Smooth muscle cell (in vitro differentiated cells): ENCODE measurements around the gene ETV2. TPM values are rescaled to one million over a fixed set of nuclear protein-coding genes. Genes with fewer than 3 reads are reported as not detected.
A peak's percentile ranks its signal among the peaks of the same experiment; 100 is the strongest.

Experiments used
- DNase-seq: peaks from one replicate; lab custom pipeline; 2025; ENCODE audit not compliant: unreplicated experiment; lab: John Stamatoyannopoulos, UW
- H2AFZ ChIP-seq: fragments of 200-600 bp; sonication (generic); 2 replicates; pipeline ENCODE4 v1.6.0; 2016; ENCODE audit warnings: antibody characterized with exemption, low read depth, mild to moderate bottlenecking
- H3F3A ChIP-seq: fragments of 200-600 bp; sonication (generic); 2 replicates; pipeline ENCODE4 v1.6.0; 2017; ENCODE audit warnings: antibody characterized with exemption, low read depth
- H3K27ac ChIP-seq: fragments of 200-600 bp; sonication (generic); 2 replicates; pipeline ENCODE4 v1.5.1; 2016; ENCODE audit warnings: low read depth, mild to moderate bottlenecking
- H3K27me3 ChIP-seq: fragments of 200-600 bp; sonication (generic); 2 replicates; pipeline ENCODE4 v1.6.1; 2016; ENCODE audit warnings: low read depth, mild to moderate bottlenecking
- H3K36me3 ChIP-seq: fragments of 200-600 bp; sonication (generic); 2 replicates; pipeline ENCODE4 v1.5.1; 2016; ENCODE audit warnings: low read depth
- H3K4me1 ChIP-seq: fragments of 200-600 bp; sonication (generic); 2 replicates; pipeline ENCODE4 v1.5.1; 2016; ENCODE audit warnings: low read depth
- H3K4me2 ChIP-seq: fragments of 200-600 bp; sonication (generic); 2 replicates; pipeline ENCODE4 v1.6.0; 2016; ENCODE audit warnings: mild to moderate bottlenecking
- H3K4me3 ChIP-seq: fragments of 200-600 bp; sonication (generic); 2 replicates; pipeline ENCODE4 v1.5.1; 2016; ENCODE audit warnings: mild to moderate bottlenecking
- H3K79me2 ChIP-seq: fragments of 200-600 bp; sonication (generic); 2 replicates; pipeline ENCODE4 v1.6.0; 2016; ENCODE audit warnings: low read depth, mild to moderate bottlenecking
- H3K9ac ChIP-seq: fragments of 200-600 bp; sonication (generic); 2 replicates; pipeline ENCODE4 v1.6.0; 2016; ENCODE audit warnings: low read depth
- H3K9me3 ChIP-seq: fragments of 200-600 bp; sonication (generic); replicated peaks from 2 replicates; pipeline ENCODE4 v1.5.1; 2016; ENCODE audit warnings: low read depth
- H4K20me1 ChIP-seq: fragments of 200-600 bp; sonication (generic); 2 replicates; pipeline ENCODE4 v1.6.0; 2016; ENCODE audit warnings: low read depth
- WGBS: methylation state at CpG from one replicate; pipeline ENCODE4 v1.1.7; 2016; ENCODE audit warnings: low lambda C conversion rate; 5-methylcytosine and 5-hydroxymethylcytosine counted together
- polyA plus RNA-seq: library from polyadenylated mRNA; unstranded; fragments of >200 nt; fragmentation: Nextera tagmentation; extraction: Ambion mirVana; gene quantifications from 2 replicates; pipeline ENCODE4 v1.2.1, GENCODE V29; 2016
- total RNA-seq: library from RNA; depleted of rRNA; stranded (reverse); fragments of >200 nt; gene quantifications from 2 replicates; pipeline ENCODE4 v1.2.3, GENCODE V29; 2014
- TF ChIP-seq, protein P1 (sequence below): fragments of 200-600 bp; sonication (generic); IDR thresholded peaks from 2 replicates; pipeline ENCODE4 v1.5.1; 2017; ENCODE audit warnings: borderline replicate concordance, mild to moderate bottlenecking, antibody characterized with exemption; ENCODE audit not compliant: insufficient read depth, poor library complexity, severe bottlenecking

The ETV2 gene
- total and polyA plus RNA-seq, 2 experiments from 2014 or later = 2.9 TPM; not detected in 1

GRCh38 chr19:35692010-35692409, 50.5 kb downstream of the ETV2 start:
- no peak for DNase-seq
- no peaks in the 10 kb centered on the region for H3K79me2 ChIP-seq
- no peaks in the 10 kb centered on the region for H4K20me1 ChIP-seq
- H3K36me3 ChIP-seq = no peaks in the 10 kb centered on the region
- H3K27me3 ChIP-seq = no peaks in the 10 kb centered on the region
- TF ChIP-seq, protein P1, sequence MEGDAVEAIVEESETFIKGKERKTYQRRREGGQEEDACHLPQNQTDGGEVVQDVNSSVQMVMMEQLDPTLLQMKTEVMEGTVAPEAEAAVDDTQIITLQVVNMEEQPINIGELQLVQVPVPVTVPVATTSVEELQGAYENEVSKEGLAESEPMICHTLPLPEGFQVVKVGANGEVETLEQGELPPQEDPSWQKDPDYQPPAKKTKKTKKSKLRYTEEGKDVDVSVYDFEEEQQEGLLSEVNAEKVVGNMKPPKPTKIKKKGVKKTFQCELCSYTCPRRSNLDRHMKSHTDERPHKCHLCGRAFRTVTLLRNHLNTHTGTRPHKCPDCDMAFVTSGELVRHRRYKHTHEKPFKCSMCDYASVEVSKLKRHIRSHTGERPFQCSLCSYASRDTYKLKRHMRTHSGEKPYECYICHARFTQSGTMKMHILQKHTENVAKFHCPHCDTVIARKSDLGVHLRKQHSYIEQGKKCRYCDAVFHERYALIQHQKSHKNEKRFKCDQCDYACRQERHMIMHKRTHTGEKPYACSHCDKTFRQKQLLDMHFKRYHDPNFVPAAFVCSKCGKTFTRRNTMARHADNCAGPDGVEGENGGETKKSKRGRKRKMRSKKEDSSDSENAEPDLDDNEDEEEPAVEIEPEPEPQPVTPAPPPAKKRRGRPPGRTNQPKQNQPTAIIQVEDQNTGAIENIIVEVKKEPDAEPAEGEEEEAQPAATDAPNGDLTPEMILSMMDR = no peak
- no peak overlapping the region for H2AFZ ChIP-seq
- no peaks in the 10 kb centered on the region for H3K4me1 ChIP-seq
- no peak overlapping the region for H3K4me3 ChIP-seq
- no peaks in the 10 kb centered on the region for H3K9me3 ChIP-seq
- 82% methylated on average over 10 of the region's 11 CpGs for WGBS
- H3K9ac ChIP-seq = no peak overlapping the region
- no peak overlapping the region for H3K4me2 ChIP-seq
- no peaks in the 10 kb centered on the region for H3F3A ChIP-seq
- H3K27ac ChIP-seq = no peak overlapping the region

- TF ChIP-seq, protein P1 = no peak
- WGBS = 25% methylated on average over 8 of the region's 8 CpGs
Measured at GRCh38 chr19:35693422-35693821, 51.9 kb downstream of the ETV2 start.

DNA sequence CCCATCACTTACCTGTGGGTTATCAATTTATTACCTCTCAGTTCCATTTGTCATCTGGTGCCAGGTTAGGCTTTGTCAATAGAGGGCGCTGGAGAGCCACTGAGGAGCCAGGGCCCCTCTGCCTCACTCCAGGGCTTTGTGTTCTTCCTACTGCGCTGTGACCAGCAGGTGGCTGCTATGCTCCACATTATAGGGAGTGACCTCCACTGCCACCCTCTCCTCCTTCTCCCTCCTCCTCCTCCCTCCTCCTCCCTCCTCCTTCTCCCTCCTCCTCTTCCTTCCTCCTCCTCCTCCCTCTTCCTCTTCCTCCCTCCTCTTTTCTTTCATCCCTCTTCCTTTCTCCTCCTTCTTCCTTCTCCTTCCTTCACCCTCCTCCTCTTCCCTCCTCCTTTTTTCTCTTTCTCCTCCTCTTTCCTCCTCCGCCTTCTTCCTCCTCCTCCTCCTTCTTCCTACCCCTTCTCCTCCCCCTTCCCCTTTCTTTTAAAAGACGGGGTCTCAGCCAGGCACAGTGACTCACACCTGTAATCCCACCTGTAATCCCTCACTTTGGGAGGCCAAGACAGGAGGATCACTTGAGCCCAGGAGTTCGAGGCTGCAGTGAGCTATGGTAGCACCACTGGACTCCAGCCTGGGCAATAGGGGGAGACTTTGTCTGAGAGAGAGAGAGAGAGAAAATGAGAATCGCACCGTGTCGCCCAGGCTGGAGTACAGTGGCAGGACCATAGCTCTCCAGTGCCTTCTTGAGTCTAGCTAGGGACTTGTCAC, 52.5 kb downstream of the ETV2 start:
- no peak overlapping the region for H3K9ac ChIP-seq
- no peaks in the 10 kb centered on the region for H3K79me2 ChIP-seq
- H3K36me3 ChIP-seq = no peaks in the 10 kb centered on the region
- no peaks in the 10 kb centered on the region for H3K4me1 ChIP-seq
- no peaks in the 10 kb centered on the region for H4K20me1 ChIP-seq
- no peak overlapping the region for H3K27ac ChIP-seq
- H3F3A ChIP-seq = no peaks in the 10 kb centered on the region
- peak; percentile 33 for DNase-seq
- H3K4me2 ChIP-seq = no peak overlapping the region
- 46% methylated on average over 8 of the region's 8 CpGs for WGBS
- no peak overlapping the region for H2AFZ ChIP-seq
- TF ChIP-seq, protein P1 = peak; percentile 93
- no peaks in the 10 kb centered on the region for H3K9me3 ChIP-seq
- no peaks in the 10 kb centered on the region for H3K27me3 ChIP-seq
- H3K4me3 ChIP-seq = no peak overlapping the region

More at GRCh38 chr19:35693422-35693821, 51.9 kb downstream of the ETV2 start:
- H3K27ac ChIP-seq = no peak overlapping the region
- H3K4me3 ChIP-seq = no peak overlapping the region
- H3K9ac ChIP-seq = no peak overlapping the region
- H3K4me2 ChIP-seq = no peak overlapping the region
- no peaks in the 10 kb centered on the region for H3K4me1 ChIP-seq
- no peaks in the 10 kb centered on the region for H3K36me3 ChIP-seq
- H3F3A ChIP-seq = no peaks in the 10 kb centered on the region
- H2AFZ ChIP-seq = no peak overlapping the region
- H3K27me3 ChIP-seq = no peaks in the 10 kb centered on the region
- no peaks in the 10 kb centered on the region for H4K20me1 ChIP-seq
- no peaks in the 10 kb centered on the region for H3K9me3 ChIP-seq
- DNase-seq = no peak
- no peaks in the 10 kb centered on the region for H3K79me2 ChIP-seq

Other genes starting within 250 kb of the ETV2 start
- gene FFAR2, start 193.5 kb upstream of the ETV2 start, total RNA-seq = not detected in 2 replicates
- not detected in 2 replicates for gene FFAR2, start 193.5 kb upstream of the ETV2 start, polyA plus RNA-seq
- gene KRTDAP, start 151.3 kb upstream of the ETV2 start, total RNA-seq = 203 and 298 TPM in 2 replicates
- 41.7 and 68.3 TPM in 2 replicates for gene KRTDAP, start 151.3 kb upstream of the ETV2 start, polyA plus RNA-seq
- gene DMKN, start 128.1 kb upstream of the ETV2 start, total RNA-seq = 46.5 and 132 TPM in 2 replicates
- 31.2 and 75.4 TPM in 2 replicates for gene DMKN, start 128.1 kb upstream of the ETV2 start, polyA plus RNA-seq
- gene SBSN, start 113.4 kb upstream of the ETV2 start, total RNA-seq = 14.9 and 19.8 TPM in 2 replicates
- 4.9 and 11.7 TPM in 2 replicates for gene SBSN, start 113.4 kb upstream of the ETV2 start, polyA plus RNA-seq
- gene GAPDHS, start 108.3 kb upstream of the ETV2 start, total RNA-seq = not detected in 2 replicates
- 0.16 TPM in 1 of 2 replicates, not detected in the other for gene GAPDHS, start 108.3 kb upstream of the ETV2 start, polyA plus RNA-seq
- gene TMEM147, start 96.1 kb upstream of the ETV2 start, total RNA-seq = 128 and 168 TPM in 2 replicates
- 291 and 293 TPM in 2 replicates for gene TMEM147, start 96.1 kb upstream of the ETV2 start, polyA plus RNA-seq
- gene ATP4A, start 78.1 kb upstream of the ETV2 start, total RNA-seq = not detected in 2 replicates
- not detected in 2 replicates for gene ATP4A, start 78.1 kb upstream of the ETV2 start, polyA plus RNA-seq
- not detected in 2 replicates for gene PMIS2, start 55.6 kb upstream of the ETV2 start, total RNA-seq
- not detected in 2 replicates for gene PMIS2, start 55.6 kb upstream of the ETV2 start, polyA plus RNA-seq
- gene HAUS5, start 29.0 kb upstream of the ETV2 start, total RNA-seq = 6.3 and 6.4 TPM in 2 replicates
- 14.0 and 15.8 TPM in 2 replicates for gene HAUS5, start 29.0 kb upstream of the ETV2 start, polyA plus RNA-seq
- gene RBM42, start 12.7 kb upstream of the ETV2 start, total RNA-seq = 37.2 and 42.4 TPM in 2 replicates
- 143 and 155 TPM in 2 replicates for gene RBM42, start 12.7 kb upstream of the ETV2 start, polyA plus RNA-seq
- gene COX6B1, start 6.6 kb downstream of the ETV2 start, total RNA-seq = 521 and 971 TPM in 2 replicates
- 622 and 683 TPM in 2 replicates for gene COX6B1, start 6.6 kb downstream of the ETV2 start, polyA plus RNA-seq
- 4.2 TPM in 1 of 2 replicates, not detected in the other for gene UPK1A, start 24.8 kb downstream of the ETV2 start, total RNA-seq
- 1.0 TPM in 1 of 2 replicates, not detected in the other for gene UPK1A, start 24.8 kb downstream of the ETV2 start, polyA plus RNA-seq
- not detected in 2 replicates for gene ZBTB32, start 62.8 kb downstream of the ETV2 start, total RNA-seq
- 1.0 and 1.3 TPM in 2 replicates for gene ZBTB32, start 62.8 kb downstream of the ETV2 start, polyA plus RNA-seq
- gene KMT2B, start 76.3 kb downstream of the ETV2 start, total RNA-seq = 10.5 and 31.1 TPM in 2 replicates
- gene KMT2B, start 76.3 kb downstream of the ETV2 start, polyA plus RNA-seq = 8.8 and 11.2 TPM in 2 replicates
- gene IGFLR1, start 100.7 kb downstream of the ETV2 start, total RNA-seq = 1.2 and 1.7 TPM in 2 replicates
- gene IGFLR1, start 100.7 kb downstream of the ETV2 start, polyA plus RNA-seq = 1.4 and 6.3 TPM in 2 replicates
- 14.6 and 17.0 TPM in 2 replicates for gene U2AF1L4, start 103.7 kb downstream of the ETV2 start, total RNA-seq
- 29.3 and 31.5 TPM in 2 replicates for gene U2AF1L4, start 103.7 kb downstream of the ETV2 start, polyA plus RNA-seq
- 53.3 and 65.4 TPM in 2 replicates for gene PSENEN, start 103.9 kb downstream of the ETV2 start, total RNA-seq
- 137 and 167 TPM in 2 replicates for gene PSENEN, start 103.9 kb downstream of the ETV2 start, polyA plus RNA-seq
- gene LIN37, start 106.8 kb downstream of the ETV2 start, total RNA-seq = 17.8 and 20.3 TPM in 2 replicates
- 16.4 and 24.2 TPM in 2 replicates for gene LIN37, start 106.8 kb downstream of the ETV2 start, polyA plus RNA-seq
- gene HSPB6, start 115.3 kb downstream of the ETV2 start, total RNA-seq = 19.1 and 20.6 TPM in 2 replicates
- 173 and 254 TPM in 2 replicates for gene HSPB6, start 115.3 kb downstream of the ETV2 start, polyA plus RNA-seq
- 6.1 and 13.7 TPM in 2 replicates for gene PROSER3, start 116.4 kb downstream of the ETV2 start, total RNA-seq
- 24.8 and 32.3 TPM in 2 replicates for gene PROSER3, start 116.4 kb downstream of the ETV2 start, polyA plus RNA-seq
- gene ARHGAP33, start 133.8 kb downstream of the ETV2 start, total RNA-seq = 5.3 and 8.2 TPM in 2 replicates
- 5.7 and 14.0 TPM in 2 replicates for gene ARHGAP33, start 133.8 kb downstream of the ETV2 start, polyA plus RNA-seq
- gene PRODH2, start 171.1 kb downstream of the ETV2 start, total RNA-seq = not detected in 2 replicates
- not detected in 2 replicates for gene PRODH2, start 171.1 kb downstream of the ETV2 start, polyA plus RNA-seq
- gene NPHS1, start 210.8 kb downstream of the ETV2 start, total RNA-seq = 0.31 TPM in 1 of 2 replicates, not detected in the other
- gene NPHS1, start 210.8 kb downstream of the ETV2 start, polyA plus RNA-seq = 0.46 TPM in 1 of 2 replicates, not detected in the other
- 0.18 and 2.1 TPM in 2 replicates for gene KIRREL2, start 215.2 kb downstream of the ETV2 start, total RNA-seq
- gene KIRREL2, start 215.2 kb downstream of the ETV2 start, polyA plus RNA-seq = 0.56 and 0.64 TPM in 2 replicates
- 40.1 and 81.8 TPM in 2 replicates for gene APLP1, start 226.8 kb downstream of the ETV2 start, total RNA-seq
- 98.3 and 114 TPM in 2 replicates for gene APLP1, start 226.8 kb downstream of the ETV2 start, polyA plus RNA-seq